ENCODE results near the gene SFR1.

- no peak for TF ChIP-seq EZH2 (IDR thresholded peaks at IDR 0.05; ENCODE audit: low read depth)
- no peak for TF ChIP-seq CTCF (conservative IDR thresholded peaks at IDR 0.05)
Observed at GRCh38 chr10:104088239-104088638, 33.7 kb upstream of the SFR1 start.

Measured in PC-9 (cell line).